ENCODE measurements around the gene TBL2.

GRCh38 chr7:73585196-73585595, 6.8 kb upstream of the TBL2 start:
- no peak for TF ChIP-seq POLR2A (IDR thresholded peaks at IDR 0.05; ENCODE audit: low read depth, low read length)
- peak; percentile 66 for TF ChIP-seq CEBPB (IDR thresholded peaks at IDR 0.05; ENCODE audit: low read depth, low read length)
- TF ChIP-seq, protein P1, sequence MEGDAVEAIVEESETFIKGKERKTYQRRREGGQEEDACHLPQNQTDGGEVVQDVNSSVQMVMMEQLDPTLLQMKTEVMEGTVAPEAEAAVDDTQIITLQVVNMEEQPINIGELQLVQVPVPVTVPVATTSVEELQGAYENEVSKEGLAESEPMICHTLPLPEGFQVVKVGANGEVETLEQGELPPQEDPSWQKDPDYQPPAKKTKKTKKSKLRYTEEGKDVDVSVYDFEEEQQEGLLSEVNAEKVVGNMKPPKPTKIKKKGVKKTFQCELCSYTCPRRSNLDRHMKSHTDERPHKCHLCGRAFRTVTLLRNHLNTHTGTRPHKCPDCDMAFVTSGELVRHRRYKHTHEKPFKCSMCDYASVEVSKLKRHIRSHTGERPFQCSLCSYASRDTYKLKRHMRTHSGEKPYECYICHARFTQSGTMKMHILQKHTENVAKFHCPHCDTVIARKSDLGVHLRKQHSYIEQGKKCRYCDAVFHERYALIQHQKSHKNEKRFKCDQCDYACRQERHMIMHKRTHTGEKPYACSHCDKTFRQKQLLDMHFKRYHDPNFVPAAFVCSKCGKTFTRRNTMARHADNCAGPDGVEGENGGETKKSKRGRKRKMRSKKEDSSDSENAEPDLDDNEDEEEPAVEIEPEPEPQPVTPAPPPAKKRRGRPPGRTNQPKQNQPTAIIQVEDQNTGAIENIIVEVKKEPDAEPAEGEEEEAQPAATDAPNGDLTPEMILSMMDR (conservative IDR thresholded peaks at IDR 0.05; ENCODE audit: low read depth, low read length): no peak
- no peak for TF ChIP-seq ELK1 (IDR thresholded peaks at IDR 0.05; ENCODE audit: borderline replicate concordance, low read depth, low read length)
- no peak for TF ChIP-seq MXI1 (IDR thresholded peaks at IDR 0.05; ENCODE audit: borderline replicate concordance, low read depth, low read length)
- TF ChIP-seq FOS (IDR thresholded peaks at IDR 0.05; ENCODE audit: low read depth, low read length): no peak
- TF ChIP-seq MAZ (IDR thresholded peaks at IDR 0.05; ENCODE audit: borderline replicate concordance, low read depth, low read length): no peak
- no peak for TF ChIP-seq SMC3 (IDR thresholded peaks at IDR 0.05; ENCODE audit: low read depth, low read length)
- no peak for TF ChIP-seq NFE2L2 (IDR thresholded peaks at IDR 0.05; ENCODE audit: low read depth, low read length)
- TF ChIP-seq CHD1 (IDR thresholded peaks at IDR 0.05; ENCODE audit: low read depth, low read length): no peak
- TF ChIP-seq USF2 (IDR thresholded peaks at IDR 0.05; ENCODE audit: low read depth, low read length): no peak

Measured in IMR-90 (cell line).